GM12864 (cell line): ENCODE data around the gene EVI5L.

ENCODE experiments used
- DNase-seq: peaks from one replicate; pipeline ENCODE4 v3.0.0-alpha.2; 2011; ENCODE audit warnings: low read depth
- H3K4me3 ChIP-seq: 2 replicates; pipeline ENCODE4 v1.5.1; 2011; ENCODE audit warnings: mild to moderate bottlenecking, low read depth, low read length, control low read depth
- CTCF ChIP-seq: IDR thresholded peaks from 2 replicates; pipeline ENCODE4 v1.5.1; 2011; ENCODE audit warnings: low read depth, mild to moderate bottlenecking, moderate library complexity, low read length, control low read depth, inconsistent platforms; ENCODE audit errors: missing control alignments

Gene EVI5L

GRCh38 chr19:7852851-7853769, 23.1 kb downstream of the EVI5L start:
- DNase-seq, result peak; percentile 22
- H3K4me3 ChIP-seq, result no peak overlapping the region
- TF ChIP-seq CTCF, result peak; percentile 83

GRCh38 chr19:7853770-7854128, 23.7 kb downstream of the EVI5L start:
- no peak overlapping the region for H3K4me3 ChIP-seq
- DNase-seq, result no peak
- TF ChIP-seq CTCF, result no peak

GRCh38 chr19:7855426-7856108, 25.5 kb downstream of the EVI5L start:
- TF ChIP-seq CTCF, result no peak
- no peak for DNase-seq
- no peak overlapping the region for H3K4me3 ChIP-seq

GRCh38 chr19:7856109-7856591, 26.1 kb downstream of the EVI5L start:
- H3K4me3 ChIP-seq, result no peak overlapping the region
- TF ChIP-seq CTCF, result no peak
- DNase-seq, result no peak

GRCh38 chr19:7856679-7857663, 27.0 kb downstream of the EVI5L start:
- no peak overlapping the region for H3K4me3 ChIP-seq
- TF ChIP-seq CTCF, result no peak
- DNase-seq, result no peak

- no peak for TF ChIP-seq CTCF
- no peak overlapping the region for H3K4me3 ChIP-seq
- DNase-seq, result no peak
Measured at GRCh38 chr19:7857727-7858108, 27.7 kb downstream of the EVI5L start.
